ENCODE results near the gene KLRC4. TPM values are rescaled to one million over a fixed set of nuclear protein-coding genes. Genes with fewer than 3 reads are reported as not detected.
"Not testable (repeated sequence)": the region's sequence is repeated elsewhere in the genome, so short reads cannot be mapped to it uniquely, and the experiment has no call there.

Gene KLRC4
- total RNA-seq, 1 donor from 2014 or later: not detected

GRCh38 chr12:10372559-10372958 is 37.0 kb downstream of the KLRC4 start:
- no peak for DNase-seq
- intact Hi-C loops (cut with micrococcal nuclease): no loop called here
- ATAC-seq: peak; percentile 75

GRCh38 chr12:10371893-10372535 is 37.5 kb downstream of the KLRC4 start:
- intact Hi-C loops (cut with micrococcal nuclease); DNase-seq; ATAC-seq: not testable (repeated sequence)

GRCh38 chr12:10369557-10370415 is 39.8 kb downstream of the KLRC4 start:
- intact Hi-C loops (cut with micrococcal nuclease): no loop called here
- DNase-seq: no peak
- ATAC-seq: no peak

- ATAC-seq (no peak), DNase-seq (peak; percentile 52)
- intact Hi-C loops (cut with micrococcal nuclease): no loop called here
These were observed 41.1 kb downstream of the KLRC4 start for GRCh38 chr12:10368206-10369171.

- DNase-seq; intact Hi-C loops (cut with micrococcal nuclease); ATAC-seq: not testable (repeated sequence)
These were observed 41.8 kb downstream of the KLRC4 start for GRCh38 chr12:10367714-10368113.

- DNase-seq (no peak), ATAC-seq (no peak)
- intact Hi-C loops (cut with micrococcal nuclease): no loop called here
These were observed 42.7 kb downstream of the KLRC4 start for GRCh38 chr12:10366875-10367274.

GRCh38 chr12:10365696-10366405 is 43.7 kb downstream of the KLRC4 start:
- intact Hi-C loops (cut with micrococcal nuclease): no loop called here
- DNase-seq (no peak), ATAC-seq (no peak)

- intact Hi-C loops (cut with micrococcal nuclease): no loop called here
- DNase-seq (peak; percentile 38), ATAC-seq (peak; percentile 88)
These were observed 44.5 kb downstream of the KLRC4 start for GRCh38 chr12:10364815-10365622.

- ATAC-seq: peak; percentile 76
- peak; percentile 40 for DNase-seq
- intact Hi-C loops (cut with micrococcal nuclease): no loop called here
These were observed 45.4 kb downstream of the KLRC4 start for GRCh38 chr12:10363914-10364814.

GRCh38 chr12:10363658-10363913 is 46.0 kb downstream of the KLRC4 start:
- intact Hi-C loops (cut with micrococcal nuclease): no loop called here
- ATAC-seq (no peak), DNase-seq (no peak)

- DNase-seq (no peak), ATAC-seq (no peak)
- intact Hi-C loops (cut with micrococcal nuclease): no loop called here
These were observed 46.5 kb downstream of the KLRC4 start for GRCh38 chr12:10362828-10363657.

- DNase-seq (no peak), ATAC-seq (no peak)
- intact Hi-C loops (cut with micrococcal nuclease): no loop called here
These were observed 47.2 kb downstream of the KLRC4 start for GRCh38 chr12:10362325-10362724.

- intact Hi-C loops (cut with micrococcal nuclease): no loop called here
- DNase-seq (no peak), ATAC-seq (no peak)
These were observed 47.9 kb downstream of the KLRC4 start for GRCh38 chr12:10361622-10362021.

- ATAC-seq: no peak
- intact Hi-C loops (cut with micrococcal nuclease): no loop called here
These were observed 48.5 kb downstream of the KLRC4 start for GRCh38 chr12:10361084-10361483.

GRCh38 chr12:10358969-10359368 is 50.6 kb downstream of the KLRC4 start:
- ATAC-seq (no peak), DNase-seq (no peak)
- intact Hi-C loops (cut with micrococcal nuclease): no loop called here

More at GRCh38 chr12:10361084-10361483, 48.5 kb downstream of the KLRC4 start:
- DNase-seq: no peak

- DNase-seq (no peak), ATAC-seq (no peak)
- intact Hi-C loops (cut with micrococcal nuclease): no loop called here
These were observed 51.4 kb downstream of the KLRC4 start for GRCh38 chr12:10358131-10358530.

Measured in left ventricle myocardium superior (tissue), 1 donor.